IMR-90 (cell line): ENCODE measurements around the gene AGBL1.

Source experiments
- BHLHE40 ChIP-seq: fragments of 150-350 bp; IDR thresholded peaks from 2 replicates; pipeline ENCODE4 v1.6.1; 2016; ENCODE audit warnings: mild to moderate bottlenecking, low read depth, low read length
- CEBPB ChIP-seq: IDR thresholded peaks from 2 replicates; pipeline ENCODE4 v1.6.1; 2012; ENCODE audit warnings: low read depth, low read length, improper control_type of control experiment
- FOS ChIP-seq: fragments of 150-350 bp; IDR thresholded peaks from 2 replicates; pipeline ENCODE4 v1.6.1; 2016; ENCODE audit warnings: low read depth, low read length
- MAFK ChIP-seq: IDR thresholded peaks from 2 replicates; pipeline ENCODE4 v1.6.1; 2012; ENCODE audit warnings: low read depth, low read length, improper control_type of control experiment
- MXI1 ChIP-seq: IDR thresholded peaks from 2 replicates; pipeline ENCODE4 v1.6.1; 2012; ENCODE audit warnings: low read depth, mild to moderate bottlenecking, low read length, moderate library complexity, borderline replicate concordance
- POLR2A ChIP-seq: IDR thresholded peaks from 2 replicates; pipeline ENCODE4 v1.6.1; 2012; ENCODE audit warnings: mild to moderate bottlenecking, low read depth, low read length
- RCOR1 ChIP-seq: IDR thresholded peaks from 2 replicates; pipeline ENCODE4 v1.6.1; 2012; ENCODE audit warnings: mild to moderate bottlenecking, low read length, improper control_type of control experiment; ENCODE audit not compliant: insufficient replicate concordance
- RFX5 ChIP-seq: IDR thresholded peaks from 2 replicates; pipeline ENCODE4 v1.8.0; 2012; ENCODE audit warnings: low read depth, mild to moderate bottlenecking, low read length, moderate library complexity
- SMC3 ChIP-seq: fragments of 150-350 bp; IDR thresholded peaks from 2 replicates; pipeline ENCODE4 v1.6.1; 2016; ENCODE audit warnings: low read depth, mild to moderate bottlenecking, antibody characterized with exemption, low read length, moderate library complexity
- TF ChIP-seq, protein P1 (sequence below): conservative IDR thresholded peaks from 2 replicates; pipeline ENCODE4 v1.5.1; 2012; ENCODE audit warnings: mild to moderate bottlenecking, low read depth, low read length, improper control_type of control experiment
- TF ChIP-seq, protein P2 (sequence below): fragments of 150-350 bp; IDR thresholded peaks from 2 replicates; pipeline ENCODE4 v1.6.1; 2017; ENCODE audit warnings: mild to moderate bottlenecking, antibody characterized with exemption, low read length, low read depth

DNA sequence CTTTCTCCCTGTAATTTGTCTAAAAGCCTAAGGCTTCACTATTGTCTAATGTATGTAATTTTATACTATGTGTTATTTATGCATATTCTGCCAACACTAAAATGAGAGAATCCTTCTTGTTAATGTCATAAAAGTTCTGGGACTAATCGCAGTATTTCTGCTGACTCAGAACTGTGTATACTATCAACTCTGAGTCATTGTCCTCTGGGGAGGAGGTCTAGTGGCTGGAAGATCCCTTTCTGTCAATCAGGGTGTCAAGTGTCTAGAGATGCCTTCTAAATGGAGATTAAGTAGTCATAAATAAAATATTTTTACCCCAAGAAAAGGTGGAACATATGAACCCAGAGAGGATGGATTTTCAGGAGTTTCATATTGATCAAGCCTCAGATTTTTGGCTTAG is 473.4 kb downstream of the AGBL1 start:
- TF ChIP-seq SMC3 (no peak), POLR2A (no peak), MXI1 (no peak), BHLHE40 (no peak), RCOR1 (no peak), CEBPB (no peak), RFX5 (no peak), MAFK (peak; percentile 68), FOS (no peak)
- TF ChIP-seq, protein P1, sequence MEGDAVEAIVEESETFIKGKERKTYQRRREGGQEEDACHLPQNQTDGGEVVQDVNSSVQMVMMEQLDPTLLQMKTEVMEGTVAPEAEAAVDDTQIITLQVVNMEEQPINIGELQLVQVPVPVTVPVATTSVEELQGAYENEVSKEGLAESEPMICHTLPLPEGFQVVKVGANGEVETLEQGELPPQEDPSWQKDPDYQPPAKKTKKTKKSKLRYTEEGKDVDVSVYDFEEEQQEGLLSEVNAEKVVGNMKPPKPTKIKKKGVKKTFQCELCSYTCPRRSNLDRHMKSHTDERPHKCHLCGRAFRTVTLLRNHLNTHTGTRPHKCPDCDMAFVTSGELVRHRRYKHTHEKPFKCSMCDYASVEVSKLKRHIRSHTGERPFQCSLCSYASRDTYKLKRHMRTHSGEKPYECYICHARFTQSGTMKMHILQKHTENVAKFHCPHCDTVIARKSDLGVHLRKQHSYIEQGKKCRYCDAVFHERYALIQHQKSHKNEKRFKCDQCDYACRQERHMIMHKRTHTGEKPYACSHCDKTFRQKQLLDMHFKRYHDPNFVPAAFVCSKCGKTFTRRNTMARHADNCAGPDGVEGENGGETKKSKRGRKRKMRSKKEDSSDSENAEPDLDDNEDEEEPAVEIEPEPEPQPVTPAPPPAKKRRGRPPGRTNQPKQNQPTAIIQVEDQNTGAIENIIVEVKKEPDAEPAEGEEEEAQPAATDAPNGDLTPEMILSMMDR, result no peak
- TF ChIP-seq, protein P2, sequence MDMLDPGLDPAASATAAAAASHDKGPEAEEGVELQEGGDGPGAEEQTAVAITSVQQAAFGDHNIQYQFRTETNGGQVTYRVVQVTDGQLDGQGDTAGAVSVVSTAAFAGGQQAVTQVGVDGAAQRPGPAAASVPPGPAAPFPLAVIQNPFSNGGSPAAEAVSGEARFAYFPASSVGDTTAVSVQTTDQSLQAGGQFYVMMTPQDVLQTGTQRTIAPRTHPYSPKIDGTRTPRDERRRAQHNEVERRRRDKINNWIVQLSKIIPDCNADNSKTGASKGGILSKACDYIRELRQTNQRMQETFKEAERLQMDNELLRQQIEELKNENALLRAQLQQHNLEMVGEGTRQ, result no peak
